GM23338 (cell line): Measurements from ENCODE around the gene TRIM38. TPM values are rescaled to one million over a fixed set of nuclear protein-coding genes. Genes with fewer than 3 reads are reported as not detected.

Experiments
- ATAC-seq: fragments of 200-7000 bp; cut with Tn5 transposase; 3 replicates; pipeline ENCODE4 v1.9.1; 2020
- DNase-seq: peaks from one replicate; pipeline ENCODE4 v3.0.0-alpha.2; 2015; ENCODE audit warnings: low spot score
- H2AFZ ChIP-seq: fragments of 200-600 bp; sonication (generic); 2 replicates; pipeline ENCODE4 v1.8.0; 2016; ENCODE audit warnings: antibody characterized with exemption, mild to moderate bottlenecking, moderate library complexity
- H3F3A ChIP-seq: fragments of 200-600 bp; sonication (generic); replicated peaks from 2 replicates; pipeline ENCODE4 v1.8.0; 2017; ENCODE audit warnings: antibody characterized with exemption, mixed run types, low read depth
- H3K27ac ChIP-seq: fragments of 200-600 bp; sonication (generic); 2 replicates; pipeline ENCODE4 v1.6.1; 2016; ENCODE audit warnings: low read depth
- H3K27me3 ChIP-seq: fragments of 200-600 bp; sonication (generic); 2 replicates; pipeline ENCODE4 v1.8.0; 2016; ENCODE audit warnings: mild to moderate bottlenecking, mixed run types, moderate library complexity; ENCODE audit not compliant: insufficient read depth
- H3K36me3 ChIP-seq: fragments of 200-600 bp; sonication (generic); 2 replicates; pipeline ENCODE4 v1.8.0; 2016; ENCODE audit warnings: mild to moderate bottlenecking; ENCODE audit not compliant: insufficient read depth
- H3K4me1 ChIP-seq: fragments of 200-600 bp; sonication (generic); 2 replicates; pipeline ENCODE4 v1.8.0; 2016; ENCODE audit warnings: mild to moderate bottlenecking, moderate library complexity; ENCODE audit not compliant: insufficient read depth
- H3K4me2 ChIP-seq: fragments of 200-600 bp; sonication (generic); 2 replicates; pipeline ENCODE4 v1.7.1; 2017; ENCODE audit warnings: mixed run types
- H3K4me3 ChIP-seq: fragments of 200-600 bp; sonication (generic); 2 replicates; pipeline ENCODE4 v1.6.1; 2016; ENCODE audit warnings: mixed run types
- H3K79me2 ChIP-seq: fragments of 200-600 bp; sonication (generic); replicated peaks from 2 replicates; pipeline ENCODE4 v1.8.0; 2017; ENCODE audit warnings: mild to moderate bottlenecking; ENCODE audit not compliant: insufficient read depth
- H3K9me2 ChIP-seq: fragments of 200-600 bp; sonication (generic); 2 replicates; pipeline ENCODE4 v1.8.0; 2017; ENCODE audit not compliant: insufficient read depth
- H4K20me1 ChIP-seq: fragments of 200-600 bp; sonication (generic); replicated peaks from 2 replicates; pipeline ENCODE4 v1.8.0; 2017; ENCODE audit warnings: mild to moderate bottlenecking; ENCODE audit not compliant: insufficient read depth
- H3K27ac Mint-ChIP-seq: 2 replicates; pipeline ENCODE4 v1.8.0; 2020; ENCODE audit warnings: inconsistent platforms, mild to moderate bottlenecking, moderate library complexity, mixed read lengths
- H3K27me3 Mint-ChIP-seq: 3 replicates; pipeline ENCODE4 v1.8.0; 2022; ENCODE audit warnings: low read depth, mild to moderate bottlenecking, moderate library complexity, mixed read lengths, inconsistent platforms; ENCODE audit not compliant: insufficient read depth, poor library complexity
- H3K36me3 Mint-ChIP-seq: 3 replicates; pipeline ENCODE4 v1.8.0; 2021; ENCODE audit warnings: low read depth, mild to moderate bottlenecking, inconsistent platforms, moderate library complexity, mixed read lengths
- H3K4me1 Mint-ChIP-seq: 3 replicates; pipeline ENCODE4 v1.8.0; 2020; ENCODE audit warnings: mild to moderate bottlenecking, inconsistent platforms, mixed read lengths
- H3K4me3 Mint-ChIP-seq: 3 replicates; pipeline ENCODE4 v1.8.0; 2021; ENCODE audit warnings: moderate library complexity, mild to moderate bottlenecking, inconsistent platforms, mixed read lengths
- H3K9me3 Mint-ChIP-seq: 3 replicates; pipeline ENCODE4 v1.8.0; 2020; ENCODE audit warnings: moderate library complexity, mild to moderate bottlenecking, inconsistent platforms, mixed read lengths
- CREB1 ChIP-seq: fragments of 250-450 bp; sonication (Bioruptor Pico); IDR thresholded peaks from 2 replicates; pipeline ENCODE4 v1.5.0; 2020; ENCODE audit warnings: low read depth, mild to moderate bottlenecking, moderate library complexity
- CTCF ChIP-seq, 2 experiments: fragments of 200-600 bp in 1 of 2; sonication (generic) in 1 of 2; conservative IDR thresholded peaks; 2 replicates each; pipeline versions ENCODE4 v1.5.1 to v1.6.1; 2016 to 2017; ENCODE audit warnings: antibody characterized with exemption in 2 of 2, low read depth in 2 of 2, mild to moderate bottlenecking in 2 of 2, moderate library complexity in 1 of 2
- JUNB ChIP-seq: IDR thresholded peaks from one replicate; pipeline ENCODE4 v1.6.1; 2016; ENCODE audit warnings: antibody characterized with exemption; ENCODE audit not compliant: unreplicated experiment
- NANOG ChIP-seq: IDR thresholded peaks from 2 replicates; pipeline ENCODE4 v1.6.1; 2016; ENCODE audit warnings: antibody characterized with exemption, borderline replicate concordance
- ZNF114 ChIP-seq: fragments of 250-450 bp; sonication (Bioruptor Pico); IDR thresholded peaks from 2 replicates; pipeline ENCODE4 v1.5.0; 2020; ENCODE audit warnings: mild to moderate bottlenecking, moderate library complexity
- ZNF331 ChIP-seq: fragments of 250-450 bp; sonication (Bioruptor Pico); IDR thresholded peaks from 2 replicates; pipeline ENCODE4 v1.5.0; 2020; ENCODE audit warnings: low read depth, mild to moderate bottlenecking, moderate library complexity
- ZNF462 ChIP-seq: fragments of 250-450 bp; sonication (Bioruptor Pico); IDR thresholded peaks from 2 replicates; pipeline ENCODE4 v1.5.0; 2020; ENCODE audit warnings: mild to moderate bottlenecking, moderate library complexity
- polyA plus RNA-seq: library from polyadenylated mRNA; unstranded; fragments of >200 nt; fragmentation: Nextera tagmentation; extraction: Ambion mirVana; gene quantifications from 2 replicates; pipeline ENCODE4 v1.2.1, GENCODE V29; 2016
- total RNA-seq: library from RNA; depleted of rRNA; stranded (reverse); fragments of >200 nt; shearing (Covaris generic); gene quantifications from 2 replicates; pipeline ENCODE4 v1.2.3, GENCODE V29; 2014

Gene TRIM38
- total and polyA plus RNA-seq, 2 experiments from 2014 or later, result 0.66 to 0.82 TPM

DNA sequence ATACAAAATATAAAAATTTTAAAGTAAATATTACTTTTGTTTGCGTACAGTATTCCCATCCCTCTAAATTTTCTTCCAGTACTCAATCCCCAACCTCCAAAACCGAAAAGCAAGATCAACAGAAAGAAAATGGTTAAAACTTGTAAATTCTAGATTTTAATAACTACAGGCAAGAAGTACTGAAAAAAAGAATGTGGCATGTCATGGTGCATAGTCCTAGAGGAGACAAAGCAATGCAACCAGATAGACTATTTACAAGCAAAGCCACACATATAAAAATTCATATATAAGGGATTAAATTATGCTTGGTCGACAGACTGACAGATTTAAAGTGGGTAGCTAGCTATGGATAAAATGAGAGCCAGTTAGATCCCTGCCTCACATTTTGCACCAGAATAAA lies 68.1 kb downstream of the TRIM38 start (continued):
- no peak for TF ChIP-seq CTCF (conservative IDR thresholded peaks at IDR 0.05; ENCODE audit: low read depth in 2 of 2)
- no peak for TF ChIP-seq ZNF114
- no peak for TF ChIP-seq ZNF462 (CRISPR knock-in tag)

DNA sequence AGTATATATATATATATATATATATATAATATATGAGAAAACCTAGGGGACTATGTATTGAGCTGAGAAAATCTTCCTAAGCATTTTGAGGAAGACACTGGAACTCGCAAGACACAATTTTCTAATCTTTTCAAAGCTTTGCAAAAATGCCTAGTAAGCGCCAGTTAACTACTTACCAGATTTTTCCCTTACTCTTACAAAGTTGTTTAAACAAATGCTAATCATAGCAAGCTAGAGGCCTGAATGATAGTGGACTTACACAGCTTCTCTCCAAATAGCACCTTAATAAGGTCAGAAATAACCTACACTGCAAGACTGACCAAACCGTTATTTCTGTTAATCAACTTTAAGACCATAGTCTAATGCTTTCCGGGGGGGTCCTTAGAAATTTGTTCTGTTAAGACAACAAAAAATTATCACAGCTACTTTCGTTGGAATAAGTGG lies 68.6 kb downstream of the TRIM38 start:
- DNase-seq (no peak), ATAC-seq (no peak)
- peaks cover 11% of the 10 kb centered on the region; the same call in 1 of the 3 replicates for H3K9me3 Mint-ChIP-seq
- Histone ChIP-seq H3K4me3 (peak overlapping the region; percentile 69), H4K20me1 (no peaks in the 10 kb centered on the region), H3K79me2 (no peaks in the 10 kb centered on the region), H3K36me3 (no peaks in the 10 kb centered on the region), H3K4me1 (peaks cover 36% of the 10 kb centered on the region), H3K9me2 (no peaks in the 10 kb centered on the region), H3K4me2 (peak overlapping the region; percentile 77), H3F3A (peaks cover 8% of the 10 kb centered on the region; the same call in 1 of the 2 replicates), H3K27me3 (no peaks in the 10 kb centered on the region), H3K27ac (peak overlapping the region; percentile 94), H2AFZ (no peak overlapping the region)
- TF ChIP-seq CREB1 (CRISPR knock-in tag) (no peak), JUNB (no peak), ZNF462 (CRISPR knock-in tag) (no peak), NANOG (no peak), ZNF331 (no peak; the same call in 1 of the 2 replicates)
- H3K27me3 Mint-ChIP-seq, result peaks cover 45% of the 10 kb centered on the region
- peaks cover 57% of the 10 kb centered on the region for H3K4me1 Mint-ChIP-seq
- H3K4me3 Mint-ChIP-seq, result peak overlapping the region; percentile 86
- H3K27ac Mint-ChIP-seq, result peak overlapping the region; percentile 99
- H3K36me3 Mint-ChIP-seq, result no peaks in the 10 kb centered on the region; the same call in 2 of the 3 replicates
